GM18519 (cell line): ENCODE data around the gene UMOD.

Experiments
- ATAC-seq: cut with Tn5 transposase; IDR thresholded peaks from one replicate; pipeline ENCODE4 v1.9.1; 2021; ENCODE audit warnings: mild to moderate bottlenecking, moderate library complexity; ENCODE audit not compliant: unreplicated experiment, low FRiP score

UMOD gene

GRCh38 chr16:20352615-20353014, at the start of gene UMOD:
UMOD (minus strand) TSS chr16:20352715; CDS start chr16:20350737, 1,978 bp downstream.
- ATAC-seq, result no peak

GRCh38 chr16:20401475-20402016, 49.0 kb upstream of the UMOD start:
- ATAC-seq, result no peak

- ATAC-seq, result no peak
These were observed 48.6 kb upstream of the UMOD start for GRCh38 chr16:20401066-20401465.

- ATAC-seq, result no peak
These were observed 46.7 kb upstream of the UMOD start for GRCh38 chr16:20399185-20399584.

- ATAC-seq, result no peak
These were observed 46.1 kb upstream of the UMOD start for GRCh38 chr16:20398603-20399002.

GRCh38 chr16:20397468-20398074, 45.1 kb upstream of the UMOD start:
- ATAC-seq, result no peak

- no peak for ATAC-seq
These were observed 44.4 kb upstream of the UMOD start for GRCh38 chr16:20396846-20397467.

GRCh38 chr16:20395946-20396345, 43.4 kb upstream of the UMOD start:
- no peak for ATAC-seq

- ATAC-seq, result no peak
These were observed 41.5 kb upstream of the UMOD start for GRCh38 chr16:20393801-20394577.

GRCh38 chr16:20391045-20391444, 38.5 kb upstream of the UMOD start:
- no peak for ATAC-seq

GRCh38 chr16:20388854-20389253, 36.3 kb upstream of the UMOD start:
- no peak for ATAC-seq

- no peak for ATAC-seq
These were observed 35.5 kb upstream of the UMOD start for GRCh38 chr16:20387978-20388377.

GRCh38 chr16:20385844-20386832, 33.6 kb upstream of the UMOD start:
- no peak for ATAC-seq

- ATAC-seq, result no peak
These were observed 30.9 kb upstream of the UMOD start for GRCh38 chr16:20383106-20384029.

- no peak for ATAC-seq
These were observed 29.9 kb upstream of the UMOD start for GRCh38 chr16:20382202-20382948.

GRCh38 chr16:20380782-20381181, 28.3 kb upstream of the UMOD start:
- ATAC-seq, result no peak

- no peak for ATAC-seq
These were observed 24.7 kb upstream of the UMOD start for GRCh38 chr16:20377181-20377580.

GRCh38 chr16:20372701-20373100, 20.2 kb upstream of the UMOD start:
- no peak for ATAC-seq
